HEK293 (cell line): ENCODE measurements around the gene DAG1.

ENCODE experiments used
- CTCF ChIA-PET: fragments of 350-600 bp; formaldehyde crosslinking; extraction: SDS; loops from one replicate; lab custom pipeline; 2021; ENCODE audit warnings: antibody characterized with exemption; lab: Yijun Ruan, JAX
- POLR2A ChIA-PET: fragments of 300-600 bp; formaldehyde crosslinking; extraction: SDS; loops from one replicate; lab custom pipeline; 2020; ENCODE audit warnings: antibody characterized with exemption, inconsistent platforms; lab: Yijun Ruan, JAX
- H3K27ac ChIP-seq: fragments of 200-500 bp; sonication (Bioruptor generic); 2 replicates; pipeline ENCODE4 v1.5.1; 2014; ENCODE audit warnings: low read depth, low read length, control low read depth, inconsistent platforms; ENCODE audit errors: extremely low read depth
- H3K36me3 ChIP-seq, 2 experiments: fragments of 200-500 bp in 1 of 2; sonication (Bioruptor generic) in 1 of 2; 1 replicate in 1 of 2; 2 replicates in 1 of 2; pipeline ENCODE4 v1.5.1; 2014 to 2017; ENCODE audit warnings: inconsistent platforms in 2 of 2, low read length in 2 of 2; ENCODE audit not compliant: control insufficient read depth in 2 of 2, insufficient read depth in 1 of 2
- H3K4me1 ChIP-seq: fragments of 200-500 bp; sonication (Bioruptor generic); 2 replicates; pipeline ENCODE4 v1.5.1; 2014; ENCODE audit warnings: mild to moderate bottlenecking, low read length, inconsistent platforms; ENCODE audit not compliant: control insufficient read depth, insufficient read depth
- H3K4me3 ChIP-seq: 2 replicates; pipeline ENCODE4 v1.5.1; 2011; ENCODE audit warnings: low read depth, mild to moderate bottlenecking, control low read depth, low read length, moderate library complexity
- H3K9me3 ChIP-seq: fragments of 200-500 bp; sonication (Bioruptor generic); 2 replicates; pipeline ENCODE4 v1.5.1; 2014; ENCODE audit warnings: low read depth, low read length, inconsistent platforms; ENCODE audit not compliant: control insufficient read depth, insufficient read depth
- AEBP2 ChIP-seq: fragments of 450-650 bp; formaldehyde crosslinking; IDR thresholded peaks from 2 replicates; pipeline ENCODE4 v1.5.1; 2016; ENCODE audit warnings: missing biosample characterization, missing genetic modification characterization, borderline replicate concordance
- CTCF ChIP-seq: fragments of 450-650 bp; formaldehyde crosslinking; IDR thresholded peaks from 2 replicates; pipeline ENCODE4 v1.5.1; 2016; ENCODE audit warnings: missing biosample characterization, missing genetic modification characterization
- GLI4 ChIP-seq: fragments of 450-650 bp; formaldehyde crosslinking; IDR thresholded peaks from 2 replicates; pipeline ENCODE4 v1.5.1; 2016; ENCODE audit warnings: missing biosample characterization, missing genetic modification characterization
- GLIS1 ChIP-seq: fragments of 450-650 bp; formaldehyde crosslinking; IDR thresholded peaks from 2 replicates; pipeline ENCODE4 v1.5.1; 2016; ENCODE audit warnings: missing biosample characterization, missing genetic modification characterization
- OVOL3 ChIP-seq: fragments of 450-650 bp; formaldehyde crosslinking; IDR thresholded peaks from 2 replicates; pipeline ENCODE4 v1.5.1; 2016; ENCODE audit warnings: missing biosample characterization, missing genetic modification characterization
- SCRT1 ChIP-seq: fragments of 450-650 bp; formaldehyde crosslinking; IDR thresholded peaks from 2 replicates; pipeline ENCODE4 v1.5.1; 2016; ENCODE audit warnings: missing biosample characterization, missing genetic modification characterization, borderline replicate concordance
- SP7 ChIP-seq: fragments of 450-650 bp; formaldehyde crosslinking; IDR thresholded peaks from 2 replicates; pipeline ENCODE4 v1.5.1; 2016; ENCODE audit warnings: missing biosample characterization, missing genetic modification characterization
- ZIC2 ChIP-seq: fragments of 450-650 bp; formaldehyde crosslinking; IDR thresholded peaks from 2 replicates; pipeline ENCODE4 v1.5.1; 2016; ENCODE audit warnings: missing biosample characterization, missing genetic modification characterization
- ZNF114 ChIP-seq: fragments of 450-650 bp; formaldehyde crosslinking; IDR thresholded peaks from 2 replicates; pipeline ENCODE4 v1.5.0; 2017; ENCODE audit warnings: missing biosample characterization, missing genetic modification characterization
- ZNF132 ChIP-seq: fragments of 450-650 bp; formaldehyde crosslinking; IDR thresholded peaks from 2 replicates; pipeline ENCODE4 v1.5.1; 2017; ENCODE audit warnings: missing biosample characterization, missing genetic modification characterization, borderline replicate concordance
- ZNF311 ChIP-seq: fragments of 450-650 bp; formaldehyde crosslinking; IDR thresholded peaks from 2 replicates; pipeline ENCODE4 v1.5.1; 2017; ENCODE audit warnings: missing biosample characterization, missing genetic modification characterization, borderline replicate concordance
- ZNF366 ChIP-seq: fragments of 450-650 bp; formaldehyde crosslinking; conservative IDR thresholded peaks from 2 replicates; pipeline ENCODE4 v1.5.1; 2016; ENCODE audit warnings: missing biosample characterization, missing genetic modification characterization
- ZNF391 ChIP-seq: fragments of 450-650 bp; formaldehyde crosslinking; IDR thresholded peaks from 2 replicates; pipeline ENCODE4 v1.5.1; 2016; ENCODE audit warnings: low read depth, missing biosample characterization, missing genetic modification characterization, borderline replicate concordance
- ZNF473 ChIP-seq: fragments of 450-650 bp; formaldehyde crosslinking; IDR thresholded peaks from 2 replicates; pipeline ENCODE4 v1.5.1; 2017; ENCODE audit warnings: missing biosample characterization, missing genetic modification characterization
- ZNF513 ChIP-seq: fragments of 450-650 bp; IDR thresholded peaks from 2 replicates; pipeline ENCODE4 v1.5.1; 2018; ENCODE audit warnings: missing biosample characterization, missing genetic modification characterization
- ZNF514 ChIP-seq: fragments of 450-650 bp; formaldehyde crosslinking; IDR thresholded peaks from 2 replicates; pipeline ENCODE4 v1.5.1; 2016; ENCODE audit warnings: missing biosample characterization, missing genetic modification characterization
- ZNF560 ChIP-seq: fragments of 450-650 bp; formaldehyde crosslinking; IDR thresholded peaks from 2 replicates; pipeline ENCODE4 v1.5.1; 2017; ENCODE audit warnings: missing biosample characterization, missing genetic modification characterization, borderline replicate concordance
- ZNF626 ChIP-seq: fragments of 450-650 bp; sonication (Bioruptor Pico); formaldehyde crosslinking; IDR thresholded peaks from 2 replicates; pipeline ENCODE4 v1.5.1; 2018; ENCODE audit warnings: missing biosample characterization, missing genetic modification characterization, inconsistent platforms
- ZNF629 ChIP-seq: fragments of 450-650 bp; formaldehyde crosslinking; IDR thresholded peaks from 2 replicates; pipeline ENCODE4 v1.5.1; 2017; ENCODE audit warnings: missing biosample characterization, missing genetic modification characterization
- ZNF785 ChIP-seq: fragments of 450-650 bp; formaldehyde crosslinking; IDR thresholded peaks from 2 replicates; pipeline ENCODE4 v1.5.1; 2016; ENCODE audit warnings: missing biosample characterization, missing genetic modification characterization
- ZNF792 ChIP-seq: fragments of 450-650 bp; formaldehyde crosslinking; IDR thresholded peaks from 2 replicates; pipeline ENCODE4 v1.5.1; 2016; ENCODE audit warnings: missing biosample characterization, missing genetic modification characterization

DAG1 gene

GRCh38 chr3:49445391-49445790 lies 24.7 kb upstream of the DAG1 start:
- Histone ChIP-seq H3K27ac (no peak overlapping the region), H3K36me3 (no peaks in the 10 kb centered on the region), H3K9me3 (no peaks in the 10 kb centered on the region)
- CTCF ChIA-PET = interaction anchor here (0.6 to 0.8 kb wide), 3 partner anchors 105 to 1009 kb away, joined by 3 to 8 read pairs (median 4); partner anchors contain the start of gene USP4
- no peak for TF ChIP-seq ZNF629 (tag by site-specific recombination)
- no peak for TF ChIP-seq ZNF391 (tag by site-specific recombination)
- no peak for TF ChIP-seq ZNF311 (tag by site-specific recombination)
- no peak for TF ChIP-seq ZIC2 (tag by site-specific recombination)
- no peak for TF ChIP-seq ZNF626 (tag by site-specific recombination)
- TF ChIP-seq SP7 (tag by site-specific recombination) = no peak
- no peak for TF ChIP-seq ZNF513 (tag by site-specific recombination)
- no peak for TF ChIP-seq OVOL3 (tag by site-specific recombination)
- no peak for TF ChIP-seq ZNF473 (tag by site-specific recombination)
- no peak for TF ChIP-seq SCRT1 (tag by site-specific recombination)
- TF ChIP-seq, all 188 proteins: peak for 0
- Histone ChIP-seq H3K4me3 (no peak overlapping the region), H3K4me1 (no peaks in the 10 kb centered on the region)
- POLR2A ChIA-PET = interaction anchor here (0.7 kb wide), 1 partner anchor 16 kb away, joined by 5 read pairs; the partner anchor contains the start of gene NICN1

- no peak for TF ChIP-seq GLIS1 (tag by site-specific recombination)
- 0 out of 2 replicates have a peak, but pooled peaks have one; percentile 32 for TF ChIP-seq ZNF785 (tag by site-specific recombination)
- peak; percentile 92 for TF ChIP-seq ZNF366 (tag by site-specific recombination)
- no peak for TF ChIP-seq ZNF560
- no peak for TF ChIP-seq ZNF792 (tag by site-specific recombination)
- TF ChIP-seq ZNF114 = no peak
- TF ChIP-seq ZNF391 (tag by site-specific recombination) = no peak
- TF ChIP-seq CTCF (tag by site-specific recombination) = no peak
- no peak for TF ChIP-seq GLI4 (tag by site-specific recombination)
- no peak for TF ChIP-seq AEBP2 (tag by site-specific recombination)
- TF ChIP-seq ZNF132 (tag by site-specific recombination) = no peak
- TF ChIP-seq ZNF514 (tag by site-specific recombination) = no peak
- TF ChIP-seq, all 188 proteins: peak for 2
- CTCF ChIA-PET = interaction anchor here (0.6 to 1.5 kb wide), 3 partner anchors 86 to 218 kb away, joined by 3 to 10 read pairs (median 6); no protein-coding TSS in a partner anchor
- POLR2A ChIA-PET = no interaction called here
- Histone ChIP-seq H3K4me3 (no peak overlapping the region), H3K36me3 (no peaks in the 10 kb centered on the region), H3K4me1 (no peaks in the 10 kb centered on the region), H3K9me3 (no peaks in the 10 kb centered on the region), H3K27ac (no peak overlapping the region)
These were observed 16.4 kb upstream of the DAG1 start for GRCh38 chr3:49453621-49454020.
